Ascending aorta (tissue), 2 donors: Measurements from ENCODE around the gene BCAP31. TPM values are rescaled to one million over a fixed set of nuclear protein-coding genes. Genes with fewer than 3 reads are reported as not detected.
"Not testable (repeated sequence)": the region's sequence is repeated elsewhere in the genome, so short reads cannot be mapped to it uniquely, and the experiment has no call there.

Experiments
- DNase-seq, 2 donors: peaks; one replicate each; pipeline ENCODE4 v3.0.0-alpha.2; 2019; ENCODE audit warnings: low spot score in 2 of 2
- H3K27ac ChIP-seq, 2 donors: fragments of 200-600 bp; sonication (generic); one replicate each; pipeline ENCODE4 v1.5.1; 2016 to 2017; ENCODE audit warnings: mild to moderate bottlenecking in 1 of 2
- H3K27me3 ChIP-seq: fragments of 200-600 bp; sonication (generic); one replicate; pipeline ENCODE4 v1.5.1; 2017
- H3K36me3 ChIP-seq, 2 donors: fragments of 200-600 bp; sonication (generic); one replicate each; pipeline ENCODE4 v1.5.1; 2016
- H3K4me1 ChIP-seq, 2 donors: fragments of 200-600 bp; sonication (generic); one replicate each; pipeline ENCODE4 v1.5.1; 2016 to 2017; ENCODE audit warnings: mild to moderate bottlenecking in 1 of 2
- H3K4me3 ChIP-seq, 2 donors: fragments of 200-600 bp; sonication (generic); one replicate each; pipeline ENCODE4 v1.5.1; 2016 to 2017; ENCODE audit warnings: mild to moderate bottlenecking in 1 of 2
- H3K9me3 ChIP-seq, 2 donors: fragments of 200-600 bp; sonication (generic); one replicate each; pipeline ENCODE4 v1.5.1; 2016
- CTCF ChIP-seq, 3 experiments: fragments of 200-600 bp in 2 of 3; fragments of 450-650 bp in 1 of 3; sonication (generic) in 2 of 3; IDR thresholded peaks; one replicate each; pipeline ENCODE4 v1.5.1; 2016 to 2019; ENCODE audit warnings: antibody characterized with exemption in 3 of 3, mild to moderate bottlenecking in 1 of 3, moderate library complexity in 1 of 3
- intact Hi-C: fragments of 100-400 bp; cut with DNase I; formaldehyde crosslinking; loops from one replicate; pipeline ENCODE4 v1.15.1; 2023
- total RNA-seq: library from RNA; depleted of rRNA; stranded (reverse); fragments of >200 nt; gene quantifications from one replicate; pipeline ENCODE4 v1.1.0, GENCODE V29; 2016

BCAP31 gene
- total RNA-seq, 1 donor from 2014 or later = 63.0 TPM

- intact Hi-C loops = no loop called here
- H3K27me3 ChIP-seq = no peaks in the 10 kb centered on the region
- DNase-seq = no peak
- H3K4me3 ChIP-seq = no peak overlapping the region
- H3K9me3 ChIP-seq = no peaks in the 10 kb centered on the region
- no peak overlapping the region for H3K27ac ChIP-seq
- TF ChIP-seq CTCF (IDR thresholded peaks at IDR 0.05) = no peak
- H3K4me1 ChIP-seq = no peaks in the 10 kb centered on the region
- no peaks in the 10 kb centered on the region for H3K36me3 ChIP-seq
Observed at GRCh38 chrX:153750127-153750774, 26.1 kb upstream of the BCAP31 start.

GRCh38 chrX:153749017-153749416 lies 24.8 kb upstream of the BCAP31 start:
- H3K9me3 ChIP-seq, intact Hi-C loops, DNase-seq, H3K27ac ChIP-seq, H3K36me3 ChIP-seq, H3K4me1 ChIP-seq, H3K4me3 ChIP-seq, H3K27me3 ChIP-seq: not testable (repeated sequence)

GRCh38 chrX:153746991-153747390 lies 22.8 kb upstream of the BCAP31 start:
- H3K36me3 ChIP-seq, intact Hi-C loops, H3K4me1 ChIP-seq, H3K27me3 ChIP-seq, H3K9me3 ChIP-seq, H3K27ac ChIP-seq, DNase-seq, H3K4me3 ChIP-seq: not testable (repeated sequence)

- no peak for TF ChIP-seq CTCF (IDR thresholded peaks at IDR 0.05)
- Histone ChIP-seq H3K27me3 (no peaks in the 10 kb centered on the region), H3K9me3 (no peaks in the 10 kb centered on the region), H3K27ac (no peak overlapping the region), H3K4me3 (no peak overlapping the region), H3K36me3 (no peaks in the 10 kb centered on the region), H3K4me1 (no peaks in the 10 kb centered on the region)
- no peak for DNase-seq
- intact Hi-C loops = no loop called here
Observed at GRCh38 chrX:153746359-153746758, 22.2 kb upstream of the BCAP31 start.

GRCh38 chrX:153745067-153745433 lies 20.9 kb upstream of the BCAP31 start:
- H3K9me3 ChIP-seq, H3K4me3 ChIP-seq, H3K27me3 ChIP-seq, DNase-seq, H3K36me3 ChIP-seq, intact Hi-C loops, H3K4me1 ChIP-seq: not testable (repeated sequence)
- peak overlapping the region in 1 of 2 donors; percentile 78 for H3K27ac ChIP-seq

- Histone ChIP-seq H3K9me3 (no peaks in the 10 kb centered on the region), H3K27ac (peak overlapping the region; percentile 78), H3K4me1 (no peaks in the 10 kb centered on the region), H3K27me3 (no peaks in the 10 kb centered on the region), H3K4me3 (peak overlapping the region; percentile 26 to 51), H3K36me3 (no peaks in the 10 kb centered on the region)
- intact Hi-C loops = no loop called here
- no peak for DNase-seq
- TF ChIP-seq CTCF (IDR thresholded peaks at IDR 0.05) = peak in 1 of 3 experiments; percentile 25
Observed at GRCh38 chrX:153744210-153745066, 20.3 kb upstream of the BCAP31 start.

- TF ChIP-seq CTCF (IDR thresholded peaks at IDR 0.05) = peak in 1 of 3 experiments; percentile 5
- Histone ChIP-seq H3K27ac (peak overlapping the region; percentile 78), H3K4me3 (peak overlapping the region; percentile 26 to 51)
- H3K27me3 ChIP-seq, intact Hi-C loops, H3K4me1 ChIP-seq, H3K9me3 ChIP-seq, H3K36me3 ChIP-seq: not testable (repeated sequence)
- DNase-seq = peak; percentile 56 to 90
Observed at GRCh38 chrX:153743468-153744209, 19.5 kb upstream of the BCAP31 start.

GRCh38 chrX:153742796-153743467 lies 18.7 kb upstream of the BCAP31 start:
- H3K27me3 ChIP-seq, intact Hi-C loops, H3K4me1 ChIP-seq, H3K36me3 ChIP-seq, H3K9me3 ChIP-seq: not testable (repeated sequence)
- H3K27ac ChIP-seq = peak overlapping the region; percentile 67 to 78
- H3K4me3 ChIP-seq = peak overlapping the region in 1 of 2 donors; percentile 51
- DNase-seq = peak in 1 of 2 donors; percentile 62

GRCh38 chrX:153742111-153742510 lies 17.9 kb upstream of the BCAP31 start:
- H3K9me3 ChIP-seq, H3K27me3 ChIP-seq, H3K36me3 ChIP-seq, H3K4me3 ChIP-seq, H3K27ac ChIP-seq, intact Hi-C loops, H3K4me1 ChIP-seq, DNase-seq: not testable (repeated sequence)
